ENCODE results near the gene TACSTD2.

GRCh38 chr1:58580186-58580585 lies 3.1 kb upstream of the TACSTD2 start:
- TF ChIP-seq CTCF (IDR thresholded peaks at IDR 0.05; ENCODE audit: borderline replicate concordance, extremely low read depth, low read length, poor library complexity, severe bottlenecking) (no peak), EZH2 (IDR thresholded peaks at IDR 0.05; ENCODE audit: borderline replicate concordance, low read depth, low read length, severe bottlenecking) (no peak)
